Panc1 (cell line): ENCODE measurements around the gene DEPDC4. TPM values are rescaled to one million over a fixed set of nuclear protein-coding genes. Genes with fewer than 3 reads are reported as not detected.

Experiments
- ATAC-seq: fragments of 200-7000 bp; cut with Tn5 transposase; 2 replicates; pipeline ENCODE4 v1.9.1; 2020; ENCODE audit warnings: mild to moderate bottlenecking, moderate library complexity
- BruUV-seq: library from RNA; stranded (reverse); fragments of 400-500 nt; replicated peaks from 2 replicates; lab custom pipeline; 2021; lab: Mats Ljungman, UMichigan
- CTCF ChIA-PET: fragments of 300-600 bp; sonication (Branson Sonifier 250); formaldehyde crosslinking; loops from one replicate; lab custom pipeline; 2022; ENCODE audit warnings: antibody characterized with exemption; lab: Charles Lee
- POLR2A ChIA-PET: fragments of 300-600 bp; sonication (Branson Sonifier 250); formaldehyde crosslinking; loops from one replicate; lab custom pipeline; 2022; ENCODE audit warnings: antibody characterized with exemption; lab: Charles Lee
- DNase-seq: peaks from one replicate; pipeline ENCODE4 v3.0.0-alpha.2; 2010; ENCODE audit warnings: low read depth, low spot score
- H3K27ac ChIP-seq: 2 replicates; pipeline ENCODE4 v1.5.1; 2011; ENCODE audit warnings: mild to moderate bottlenecking, low read length, inconsistent platforms
- H3K27me3 ChIP-seq: fragments of 200-500 bp; sonication (Bioruptor generic); 2 replicates; pipeline ENCODE4 v1.6.0; 2014; ENCODE audit warnings: low read length, inconsistent platforms; ENCODE audit not compliant: control insufficient read depth, insufficient read depth
- H3K36me3 ChIP-seq: fragments of 200-500 bp; sonication (Bioruptor generic); 2 replicates; pipeline ENCODE4 v1.5.1; 2014; ENCODE audit warnings: inconsistent platforms, mild to moderate bottlenecking, low read length, moderate library complexity; ENCODE audit not compliant: control insufficient read depth, insufficient read depth
- H3K4me1 ChIP-seq: 2 replicates; pipeline ENCODE4 v1.5.1; 2011; ENCODE audit warnings: inconsistent platforms, mild to moderate bottlenecking, low read length, moderate library complexity; ENCODE audit not compliant: control insufficient read depth, insufficient read depth
- H3K4me3 ChIP-seq, 2 experiments: 2 replicates each; pipeline ENCODE4 v1.5.1; 2011 to 2012; ENCODE audit warnings: low read depth in 2 of 2, low read length in 2 of 2, mild to moderate bottlenecking in 2 of 2, inconsistent platforms in 1 of 2, moderate library complexity in 1 of 2
- H3K9me3 ChIP-seq: fragments of 200-500 bp; sonication (Bioruptor generic); 2 replicates; pipeline ENCODE4 v1.5.1; 2014; ENCODE audit warnings: low read depth, mild to moderate bottlenecking, inconsistent platforms, low read length, moderate library complexity; ENCODE audit not compliant: control insufficient read depth, insufficient read depth
- POLR2AphosphoS5 ChIP-seq: IDR thresholded peaks from 2 replicates; pipeline ENCODE4 v1.6.1; 2012; ENCODE audit warnings: mild to moderate bottlenecking, low read depth, low read length, moderate library complexity
- REST ChIP-seq, 2 experiments: IDR thresholded peaks; 2 replicates each; pipeline ENCODE4 v1.6.1; 2011 to 2012; ENCODE audit warnings: low read depth in 2 of 2, control low read depth in 1 of 2, low read length in 1 of 2, mild to moderate bottlenecking in 1 of 2, moderate library complexity in 1 of 2; ENCODE audit not compliant: insufficient read depth in 1 of 2
- SIN3A ChIP-seq: IDR thresholded peaks from 2 replicates; pipeline ENCODE4 v1.6.1; 2012; ENCODE audit warnings: low read depth, mild to moderate bottlenecking, low read length, moderate library complexity, borderline replicate concordance; ENCODE audit not compliant: insufficient read depth
- TCF7L2 ChIP-seq: IDR thresholded peaks from 2 replicates; pipeline ENCODE4 v1.6.1; 2011; ENCODE audit warnings: mild to moderate bottlenecking, low read depth, low read length, inconsistent platforms
- in situ Hi-C: cut with HindIII; loops from 2 replicates; pipeline ENCODE4 v1.10.0; 2016; ENCODE audit warnings: low sequenced_read_pairs, low pct_unique_long_range_greater_than_20kb
- intact Hi-C: fragments of 100-400 bp; cut with micrococcal nuclease; formaldehyde crosslinking; loops from one replicate; pipeline ENCODE4 v1.10.0; 2022; ENCODE audit not compliant: unreplicated experiment
- total RNA-seq: library from RNA; stranded (reverse); gene quantifications from one replicate; pipeline ENCODE4 v1.2.1, GENCODE V29; 2021; ENCODE audit not compliant: unreplicated experiment
- TF ChIP-seq, protein P1 (sequence below): fragments of 450-650 bp; IDR thresholded peaks from 2 replicates; pipeline ENCODE4 v1.5.1; 2017; ENCODE audit warnings: mild to moderate bottlenecking

DEPDC4 gene
- total RNA-seq, 1 experiment from 2014 or later: 2.6 TPM

- ATAC-seq: no peak
- in situ Hi-C loops (no loop called here), intact Hi-C loops (no loop called here)
- peaks cover 3% of the 10 kb centered on the region; the same call in 1 of the 2 replicates for H3K4me1 ChIP-seq
- no peak overlapping the region for H3K4me3 ChIP-seq
- no peaks in the 10 kb centered on the region for H3K36me3 ChIP-seq
- H3K27ac ChIP-seq: no peak overlapping the region
- no TSS peak for BruUV-seq
- H3K9me3 ChIP-seq: no peaks in the 10 kb centered on the region
- ChIA-PET POLR2A (interaction anchor here (0.6 kb wide), 1 partner anchor 39 kb away, joined by 7 read pairs; no protein-coding TSS in a partner anchor), CTCF (no interaction called here)
- H3K27me3 ChIP-seq: no peaks in the 10 kb centered on the region
- TF ChIP-seq TCF7L2: no peak
- no peak for TF ChIP-seq POLR2AphosphoS5
- TF ChIP-seq, protein P1, sequence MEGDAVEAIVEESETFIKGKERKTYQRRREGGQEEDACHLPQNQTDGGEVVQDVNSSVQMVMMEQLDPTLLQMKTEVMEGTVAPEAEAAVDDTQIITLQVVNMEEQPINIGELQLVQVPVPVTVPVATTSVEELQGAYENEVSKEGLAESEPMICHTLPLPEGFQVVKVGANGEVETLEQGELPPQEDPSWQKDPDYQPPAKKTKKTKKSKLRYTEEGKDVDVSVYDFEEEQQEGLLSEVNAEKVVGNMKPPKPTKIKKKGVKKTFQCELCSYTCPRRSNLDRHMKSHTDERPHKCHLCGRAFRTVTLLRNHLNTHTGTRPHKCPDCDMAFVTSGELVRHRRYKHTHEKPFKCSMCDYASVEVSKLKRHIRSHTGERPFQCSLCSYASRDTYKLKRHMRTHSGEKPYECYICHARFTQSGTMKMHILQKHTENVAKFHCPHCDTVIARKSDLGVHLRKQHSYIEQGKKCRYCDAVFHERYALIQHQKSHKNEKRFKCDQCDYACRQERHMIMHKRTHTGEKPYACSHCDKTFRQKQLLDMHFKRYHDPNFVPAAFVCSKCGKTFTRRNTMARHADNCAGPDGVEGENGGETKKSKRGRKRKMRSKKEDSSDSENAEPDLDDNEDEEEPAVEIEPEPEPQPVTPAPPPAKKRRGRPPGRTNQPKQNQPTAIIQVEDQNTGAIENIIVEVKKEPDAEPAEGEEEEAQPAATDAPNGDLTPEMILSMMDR: no peak
- no peak for TF ChIP-seq REST (IDR thresholded peaks at IDR 0.05; ENCODE audit: insufficient read depth in 1 of 2, low read depth in 2 of 2, low read length in 1 of 2)
- TF ChIP-seq SIN3A: no peak
- no peak for DNase-seq
Observed at GRCh38 chr12:100274291-100274690, 7.4 kb upstream of the DEPDC4 start.

DNA sequence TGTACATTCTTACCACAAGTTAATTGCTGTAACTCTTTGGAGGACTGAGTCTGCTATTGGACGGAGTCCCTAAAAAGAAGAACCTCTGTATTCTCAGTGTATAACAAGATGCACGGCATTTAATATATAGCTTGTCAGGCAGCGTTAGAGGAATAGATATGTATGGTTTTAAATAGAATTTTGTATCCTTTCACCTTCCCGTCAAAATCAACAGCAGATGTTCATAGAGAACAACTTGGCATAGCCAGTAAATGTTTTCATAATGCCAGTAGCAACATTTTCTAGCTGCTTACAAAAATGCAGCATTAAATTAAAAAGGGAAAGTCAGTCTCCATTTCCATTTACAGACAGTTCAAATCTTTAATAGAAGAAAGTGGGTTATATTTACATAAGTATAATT, 6.9 kb upstream of the DEPDC4 start:
- intact Hi-C loops (no loop called here), in situ Hi-C loops (no loop called here)
- no peaks in the 10 kb centered on the region for H3K9me3 ChIP-seq
- no peak for DNase-seq
- ChIA-PET POLR2A (no interaction called here), CTCF (no interaction called here)
- no TSS peak for BruUV-seq
- no peaks in the 10 kb centered on the region for H3K27me3 ChIP-seq
- ATAC-seq: no peak
- no peaks in the 10 kb centered on the region for H3K36me3 ChIP-seq
- peaks cover 5% of the 10 kb centered on the region; the same call in 1 of the 2 replicates for H3K4me1 ChIP-seq
- TF ChIP-seq, protein P1: no peak
- TF ChIP-seq REST (IDR thresholded peaks at IDR 0.05; ENCODE audit: insufficient read depth in 1 of 2, low read depth in 2 of 2, low read length in 1 of 2) (no peak), SIN3A (no peak), TCF7L2 (no peak), POLR2AphosphoS5 (no peak)
- H3K4me3 ChIP-seq: no peak overlapping the region
- H3K27ac ChIP-seq: no peak overlapping the region
